ENCODE results near the gene POLL. TPM values are rescaled to one million over a fixed set of nuclear protein-coding genes. Genes with fewer than 3 reads are reported as not detected.

POLL gene
- total and polyA plus RNA-seq, 2 experiments from 2014 or later, result 17.3 to 24.3 TPM

GRCh38 chr10:101568054-101568745 is 19.9 kb downstream of the POLL start (continued):
- no peak for TF ChIP-seq ZNF462 (CRISPR knock-in tag; IDR thresholded peaks at IDR 0.05)
- no peak for TF ChIP-seq STAT1 (IDR thresholded peaks at IDR 0.05; ENCODE audit: unreplicated experiment)
- no peak for TF ChIP-seq CTCF (conservative IDR thresholded peaks at IDR 0.05; ENCODE audit: low read depth in 2 of 2)
- TF ChIP-seq ETS1 (IDR thresholded peaks at IDR 0.05), result no peak
- no peak for TF ChIP-seq EZH2phosphoT487 (IDR thresholded peaks at IDR 0.05; ENCODE audit: unreplicated experiment)
- no peak for TF ChIP-seq EZH2 (IDR thresholded peaks at IDR 0.05; ENCODE audit: low read depth, unreplicated experiment)
- TF ChIP-seq POLR2AphosphoS5 (IDR thresholded peaks at IDR 0.05; ENCODE audit: low read depth), result no peak
- no peak for TF ChIP-seq JUNB (IDR thresholded peaks at IDR 0.05; ENCODE audit: unreplicated experiment)
- no peak for TF ChIP-seq NANOG (IDR thresholded peaks at IDR 0.05; ENCODE audit: borderline replicate concordance)
- no peak for TF ChIP-seq ZNF114 (CRISPR knock-in tag; IDR thresholded peaks at IDR 0.05)

Measured in GM23338 (cell line).